Activated T-helper 17 cell treated with anti-CD3 and anti-CD28 coated beads, Interleukin-2, amount 50 U/mL, for 72 hours (primary cell): ENCODE results near the gene SBNO2. TPM values are rescaled to one million over a fixed set of nuclear protein-coding genes. Genes with fewer than 3 reads are reported as not detected.
A peak's percentile ranks its signal among the peaks of the same experiment; 100 is the strongest.
"Not testable (repeated sequence)": the region's sequence is repeated elsewhere in the genome, so short reads cannot be mapped to it uniquely, and the experiment has no call there.

ENCODE experiments used
- ATAC-seq: fragments of 150-1000 bp; cut with Tn5 transposase; replicated peaks from 2 replicates; pipeline ENCODE4 v1.10.0; 2021; ENCODE audit warnings: mild to moderate bottlenecking, moderate library complexity
- H3K27ac Mint-ChIP-seq: one replicate; pipeline ENCODE4 v1.8.0; 2022; ENCODE audit warnings: mixed read lengths
- H3K27me3 Mint-ChIP-seq: one replicate; pipeline ENCODE4 v1.8.0; 2022; ENCODE audit warnings: mixed read lengths
- H3K36me3 Mint-ChIP-seq: one replicate; pipeline ENCODE4 v1.8.0; 2022; ENCODE audit warnings: low read depth, mild to moderate bottlenecking, mixed read lengths
- H3K4me1 Mint-ChIP-seq: one replicate; pipeline ENCODE4 v1.8.0; 2022; ENCODE audit warnings: mixed read lengths
- H3K4me3 Mint-ChIP-seq: one replicate; pipeline ENCODE4 v1.8.0; 2022; ENCODE audit warnings: mild to moderate bottlenecking, mixed read lengths
- H3K9me3 Mint-ChIP-seq: one replicate; pipeline ENCODE4 v1.8.0; 2022; ENCODE audit warnings: mixed read lengths
- total RNA-seq, 2 donors: library from RNA; stranded (reverse); gene quantifications; one replicate each; pipeline ENCODE4 v1.2.3, GENCODE V29; 2022

SBNO2 gene
- total RNA-seq, 2 donors from 2014 or later = 119 to 139 TPM

GRCh38 chr19:1116726-1117581 lies 57.1 kb downstream of the SBNO2 start:
- Mint-ChIP-seq H3K27me3 (no peaks in the 10 kb centered on the region), H3K36me3 (peaks cover 87% of the 10 kb centered on the region), H3K4me1 (no peaks in the 10 kb centered on the region), H3K4me3 (no peak overlapping the region), H3K27ac (no peak overlapping the region), H3K9me3 (no peaks in the 10 kb centered on the region)
- no peak for ATAC-seq

- Mint-ChIP-seq H3K27me3 (no peaks in the 10 kb centered on the region), H3K4me3 (no peak overlapping the region), H3K27ac (no peak overlapping the region), H3K9me3 (no peaks in the 10 kb centered on the region), H3K36me3 (peaks cover 81% of the 10 kb centered on the region), H3K4me1 (no peaks in the 10 kb centered on the region)
- no peak for ATAC-seq
Measured at GRCh38 chr19:1115646-1116420, 58.2 kb downstream of the SBNO2 start.

GRCh38 chr19:1114728-1115127 lies 59.3 kb downstream of the SBNO2 start:
- not testable (repeated sequence) for H3K9me3 Mint-ChIP-seq, H3K4me1 Mint-ChIP-seq, ATAC-seq, H3K27ac Mint-ChIP-seq, H3K4me3 Mint-ChIP-seq, H3K27me3 Mint-ChIP-seq
- peaks cover 74% of the 10 kb centered on the region for H3K36me3 Mint-ChIP-seq

GRCh38 chr19:1113986-1114483 lies 60.0 kb downstream of the SBNO2 start:
- Mint-ChIP-seq H3K4me3 (no peak overlapping the region), H3K27ac (peak overlapping the region; percentile 25), H3K4me1 (no peaks in the 10 kb centered on the region), H3K27me3 (no peaks in the 10 kb centered on the region), H3K9me3 (no peaks in the 10 kb centered on the region), H3K36me3 (peaks cover 75% of the 10 kb centered on the region)
- no peak for ATAC-seq

- H3K27me3 Mint-ChIP-seq = no peaks in the 10 kb centered on the region
- no peaks in the 10 kb centered on the region for H3K4me1 Mint-ChIP-seq
- no peaks in the 10 kb centered on the region for H3K9me3 Mint-ChIP-seq
- peaks cover 67% of the 10 kb centered on the region for H3K36me3 Mint-ChIP-seq
- no peak overlapping the region for H3K4me3 Mint-ChIP-seq
- ATAC-seq = peak; percentile 72
- peak overlapping the region; percentile 25 for H3K27ac Mint-ChIP-seq
Measured at GRCh38 chr19:1113030-1113985, 60.8 kb downstream of the SBNO2 start.

GRCh38 chr19:1112268-1113029 lies 61.6 kb downstream of the SBNO2 start:
- H3K36me3 Mint-ChIP-seq = peaks cover 62% of the 10 kb centered on the region
- no peak for ATAC-seq
- H3K27me3 Mint-ChIP-seq = no peaks in the 10 kb centered on the region
- H3K4me1 Mint-ChIP-seq = no peaks in the 10 kb centered on the region
- no peak overlapping the region for H3K4me3 Mint-ChIP-seq
- H3K9me3 Mint-ChIP-seq = no peaks in the 10 kb centered on the region
- H3K27ac Mint-ChIP-seq = no peak overlapping the region

- no peak overlapping the region for H3K4me3 Mint-ChIP-seq
- H3K36me3 Mint-ChIP-seq = peaks cover 62% of the 10 kb centered on the region
- H3K27me3 Mint-ChIP-seq = no peaks in the 10 kb centered on the region
- no peaks in the 10 kb centered on the region for H3K9me3 Mint-ChIP-seq
- ATAC-seq = no peak
- no peak overlapping the region for H3K27ac Mint-ChIP-seq
- H3K4me1 Mint-ChIP-seq = no peaks in the 10 kb centered on the region
Measured at GRCh38 chr19:1111641-1112267, 62.3 kb downstream of the SBNO2 start.

GRCh38 chr19:1110809-1111640 lies 63.0 kb downstream of the SBNO2 start:
- Mint-ChIP-seq H3K27ac (no peak overlapping the region), H3K36me3 (peaks cover 63% of the 10 kb centered on the region), H3K4me1 (no peaks in the 10 kb centered on the region), H3K4me3 (no peak overlapping the region), H3K27me3 (no peaks in the 10 kb centered on the region), H3K9me3 (no peaks in the 10 kb centered on the region)
- no peak for ATAC-seq

GRCh38 chr19:1109697-1110671 lies 64.1 kb downstream of the SBNO2 start:
- Mint-ChIP-seq H3K4me3 (no peak overlapping the region), H3K27ac (no peak overlapping the region), H3K27me3 (no peaks in the 10 kb centered on the region), H3K9me3 (no peaks in the 10 kb centered on the region), H3K4me1 (no peaks in the 10 kb centered on the region), H3K36me3 (peaks cover 53% of the 10 kb centered on the region)
- ATAC-seq = no peak

- no peaks in the 10 kb centered on the region for H3K4me1 Mint-ChIP-seq
- no peaks in the 10 kb centered on the region for H3K27me3 Mint-ChIP-seq
- H3K27ac Mint-ChIP-seq = no peak overlapping the region
- no peaks in the 10 kb centered on the region for H3K9me3 Mint-ChIP-seq
- no peak overlapping the region for H3K4me3 Mint-ChIP-seq
- no peak for ATAC-seq
- H3K36me3 Mint-ChIP-seq = peaks cover 44% of the 10 kb centered on the region
Measured at GRCh38 chr19:1109032-1109551, 65.0 kb downstream of the SBNO2 start.

- Mint-ChIP-seq H3K36me3 (peaks cover 38% of the 10 kb centered on the region), H3K4me1 (no peaks in the 10 kb centered on the region), H3K27me3 (no peaks in the 10 kb centered on the region), H3K4me3 (no peak overlapping the region), H3K27ac (no peak overlapping the region), H3K9me3 (no peaks in the 10 kb centered on the region)
- no peak for ATAC-seq
Measured at GRCh38 chr19:1108291-1109031, 65.6 kb downstream of the SBNO2 start.
